ENCODE measurements around the gene KRTAP3-2.

The KRTAP3-2 gene

GRCh38 chr17:40961591-40961990 is 38.1 kb downstream of the KRTAP3-2 start:
- no peak for DNase-seq

GRCh38 chr17:40960144-40960543 is 39.6 kb downstream of the KRTAP3-2 start:
- no peak for DNase-seq

- DNase-seq: no peak
Observed at GRCh38 chr17:40958086-40958953, 41.4 kb downstream of the KRTAP3-2 start.

GRCh38 chr17:40956401-40957254 is 43.1 kb downstream of the KRTAP3-2 start:
- no peak for DNase-seq

GRCh38 chr17:40953881-40954280 is 45.8 kb downstream of the KRTAP3-2 start:
- DNase-seq: no peak

GRCh38 chr17:40952661-40953060 is 47.0 kb downstream of the KRTAP3-2 start:
- no peak for DNase-seq

- no peak for DNase-seq
Observed at GRCh38 chr17:40952154-40952553, 47.6 kb downstream of the KRTAP3-2 start.

GRCh38 chr17:40951011-40951622 is 48.6 kb downstream of the KRTAP3-2 start:
- no peak for DNase-seq

- no peak for DNase-seq
Observed at GRCh38 chr17:40950176-40950575, 49.5 kb downstream of the KRTAP3-2 start.

- DNase-seq: no peak
Observed at GRCh38 chr17:40949418-40949817, 50.3 kb downstream of the KRTAP3-2 start.

Measured in activated T-cell treated with anti-CD3 and anti-CD28 coated beads, Interleukin-2, amount 50 U/mL, for 1 hour (primary cell).